Tibial nerve (tissue), 4 donors: ENCODE results near the gene CEP112.

Experiments used
- EP300 ChIP-seq, 2 donors: sonication (generic); formaldehyde crosslinking; IDR thresholded peaks; one replicate each; pipeline ENCODE4 v1.6.1; 2017; ENCODE audit warnings: antibody characterized with exemption in 2 of 2, mild to moderate bottlenecking in 1 of 2
- TF ChIP-seq, protein P1 (sequence below), 5 experiments: fragments of 200-600 bp in 3 of 5; fragments of 450-650 bp in 2 of 5; sonication (generic) in 3 of 5; IDR thresholded peaks; one replicate each; pipeline ENCODE4 v1.5.1; 2016 to 2019; ENCODE audit warnings: antibody characterized with exemption in 5 of 5, mild to moderate bottlenecking in 3 of 5, moderate library complexity in 2 of 5

DNA sequence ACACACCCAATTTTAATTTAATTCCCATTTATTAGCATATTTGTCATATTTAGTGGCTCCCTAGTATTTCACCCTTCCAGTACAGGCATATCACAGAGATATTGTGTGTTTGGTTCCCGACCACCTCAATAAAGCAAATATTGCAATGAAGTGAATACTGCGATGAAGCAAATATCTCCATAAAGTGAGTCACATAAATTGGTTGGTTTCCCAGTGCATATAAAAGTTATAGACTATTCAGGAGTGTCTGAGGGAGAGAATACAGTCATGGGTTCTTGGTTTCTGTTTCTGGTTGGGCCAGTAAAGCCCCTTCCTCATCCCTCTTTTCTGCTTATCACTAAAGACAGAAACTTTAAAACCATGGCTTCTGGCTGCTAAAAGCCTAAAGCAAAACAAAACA is 335.1 kb downstream of the CEP112 start:
- TF ChIP-seq, protein P1, sequence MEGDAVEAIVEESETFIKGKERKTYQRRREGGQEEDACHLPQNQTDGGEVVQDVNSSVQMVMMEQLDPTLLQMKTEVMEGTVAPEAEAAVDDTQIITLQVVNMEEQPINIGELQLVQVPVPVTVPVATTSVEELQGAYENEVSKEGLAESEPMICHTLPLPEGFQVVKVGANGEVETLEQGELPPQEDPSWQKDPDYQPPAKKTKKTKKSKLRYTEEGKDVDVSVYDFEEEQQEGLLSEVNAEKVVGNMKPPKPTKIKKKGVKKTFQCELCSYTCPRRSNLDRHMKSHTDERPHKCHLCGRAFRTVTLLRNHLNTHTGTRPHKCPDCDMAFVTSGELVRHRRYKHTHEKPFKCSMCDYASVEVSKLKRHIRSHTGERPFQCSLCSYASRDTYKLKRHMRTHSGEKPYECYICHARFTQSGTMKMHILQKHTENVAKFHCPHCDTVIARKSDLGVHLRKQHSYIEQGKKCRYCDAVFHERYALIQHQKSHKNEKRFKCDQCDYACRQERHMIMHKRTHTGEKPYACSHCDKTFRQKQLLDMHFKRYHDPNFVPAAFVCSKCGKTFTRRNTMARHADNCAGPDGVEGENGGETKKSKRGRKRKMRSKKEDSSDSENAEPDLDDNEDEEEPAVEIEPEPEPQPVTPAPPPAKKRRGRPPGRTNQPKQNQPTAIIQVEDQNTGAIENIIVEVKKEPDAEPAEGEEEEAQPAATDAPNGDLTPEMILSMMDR (IDR thresholded peaks at IDR 0.05), result no peak
- no peak for TF ChIP-seq EP300 (IDR thresholded peaks at IDR 0.05)
